ENCODE results near the gene MAGI1.

DNA sequence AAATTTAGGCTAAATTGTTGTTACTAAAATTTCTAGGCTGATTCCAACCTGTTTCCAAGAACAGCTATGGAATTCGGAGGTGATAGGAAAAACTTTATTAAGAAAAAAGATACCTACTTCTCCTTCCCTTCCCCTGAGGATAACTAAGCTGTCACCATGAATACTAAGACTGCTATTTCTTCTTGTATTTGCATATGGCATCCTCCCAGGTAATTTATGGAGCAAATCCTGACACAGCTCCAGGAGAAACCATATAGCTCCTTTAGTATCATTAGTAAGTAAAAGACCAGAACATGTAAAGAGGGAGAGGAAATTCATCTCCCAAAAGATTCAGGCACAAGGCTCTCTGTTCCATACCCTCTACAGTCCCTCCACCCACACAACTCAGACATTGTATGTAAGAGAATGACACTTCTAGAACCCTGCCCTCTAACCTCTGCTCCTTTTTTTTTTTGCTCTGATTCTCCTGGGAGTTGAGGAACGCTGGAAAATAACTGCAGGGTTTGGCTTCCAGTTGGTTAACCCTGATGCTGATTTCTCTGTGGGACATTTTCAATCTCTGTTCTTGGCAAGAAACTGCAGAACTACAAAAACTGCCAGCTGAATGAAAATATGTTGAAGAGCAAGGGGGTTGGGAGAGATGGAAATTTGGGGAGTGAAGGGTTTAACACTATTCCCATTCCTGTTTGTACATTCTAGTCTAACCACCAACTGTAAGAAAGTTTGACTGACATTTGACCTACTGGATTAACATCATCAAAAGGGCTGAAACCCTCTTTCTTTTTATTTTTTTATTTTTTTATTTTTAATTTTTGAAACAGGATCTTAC lies 14.2 kb upstream of the MAGI1 start:
- TF ChIP-seq EP300 (IDR thresholded peaks at IDR 0.05) (no peak), POLR2A (IDR thresholded peaks at IDR 0.05) (no peak)
- TF ChIP-seq, protein P1, sequence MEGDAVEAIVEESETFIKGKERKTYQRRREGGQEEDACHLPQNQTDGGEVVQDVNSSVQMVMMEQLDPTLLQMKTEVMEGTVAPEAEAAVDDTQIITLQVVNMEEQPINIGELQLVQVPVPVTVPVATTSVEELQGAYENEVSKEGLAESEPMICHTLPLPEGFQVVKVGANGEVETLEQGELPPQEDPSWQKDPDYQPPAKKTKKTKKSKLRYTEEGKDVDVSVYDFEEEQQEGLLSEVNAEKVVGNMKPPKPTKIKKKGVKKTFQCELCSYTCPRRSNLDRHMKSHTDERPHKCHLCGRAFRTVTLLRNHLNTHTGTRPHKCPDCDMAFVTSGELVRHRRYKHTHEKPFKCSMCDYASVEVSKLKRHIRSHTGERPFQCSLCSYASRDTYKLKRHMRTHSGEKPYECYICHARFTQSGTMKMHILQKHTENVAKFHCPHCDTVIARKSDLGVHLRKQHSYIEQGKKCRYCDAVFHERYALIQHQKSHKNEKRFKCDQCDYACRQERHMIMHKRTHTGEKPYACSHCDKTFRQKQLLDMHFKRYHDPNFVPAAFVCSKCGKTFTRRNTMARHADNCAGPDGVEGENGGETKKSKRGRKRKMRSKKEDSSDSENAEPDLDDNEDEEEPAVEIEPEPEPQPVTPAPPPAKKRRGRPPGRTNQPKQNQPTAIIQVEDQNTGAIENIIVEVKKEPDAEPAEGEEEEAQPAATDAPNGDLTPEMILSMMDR (IDR thresholded peaks at IDR 0.05): no peak
